Uterus (tissue), 2 donors: ENCODE results near the gene LRIG1.

Source experiments
- CTCF ChIP-seq, 4 experiments: fragments of 200-600 bp in 2 of 4; fragments of 450-650 bp in 2 of 4; sonication (generic) in 2 of 4; IDR thresholded peaks; one replicate each; pipeline ENCODE4 v1.5.1; 2016 to 2019; ENCODE audit warnings: antibody characterized with exemption in 4 of 4, mild to moderate bottlenecking in 2 of 4, moderate library complexity in 1 of 4
- POLR2A ChIP-seq, 2 donors: fragments of 450-650 bp; IDR thresholded peaks; one replicate each; pipeline ENCODE4 v1.6.1; 2016; ENCODE audit warnings: antibody characterized with exemption in 2 of 2, mild to moderate bottlenecking in 1 of 2, moderate library complexity in 1 of 2

- TF ChIP-seq CTCF (IDR thresholded peaks at IDR 0.05) = no peak
- no peak for TF ChIP-seq POLR2A (IDR thresholded peaks at IDR 0.05)
Measured at GRCh38 chr3:66350601-66351000, 150.2 kb downstream of the LRIG1 start.
